Vagina (tissue), 2 donors: ENCODE data around the gene RGS3. TPM values are rescaled to one million over a fixed set of nuclear protein-coding genes. Genes with fewer than 3 reads are reported as not detected.

Experiments
- DNase-seq, 2 donors: peaks; one replicate each; pipeline ENCODE4 v3.0.0-alpha.2; 2017; ENCODE audit errors: extremely low spot score in 2 of 2
- H3K27ac ChIP-seq: fragments of 200-600 bp; sonication (generic); one replicate; pipeline ENCODE4 v1.5.1; 2019
- H3K27me3 ChIP-seq: fragments of 200-600 bp; sonication (generic); one replicate; pipeline ENCODE4 v1.5.1; 2019
- H3K36me3 ChIP-seq, 2 donors: fragments of 200-600 bp; sonication (generic); one replicate each; pipeline ENCODE4 v1.5.1; 2017 to 2019
- H3K4me1 ChIP-seq: fragments of 200-600 bp; sonication (generic); one replicate; pipeline ENCODE4 v1.5.1; 2019
- H3K4me3 ChIP-seq, 2 donors: fragments of 200-600 bp; sonication (generic); 1 replicate in 1 of 2; 2 replicates in 1 of 2; pipeline ENCODE4 v1.5.1; 2016 to 2019
- H3K9me3 ChIP-seq: fragments of 200-600 bp; sonication (generic); one replicate; pipeline ENCODE4 v1.5.1; 2019
- POLR2A ChIP-seq, 2 donors: fragments of 450-650 bp; IDR thresholded peaks; one replicate each; pipeline ENCODE4 v1.6.1; 2017; ENCODE audit warnings: antibody characterized with exemption in 2 of 2, mild to moderate bottlenecking in 2 of 2, moderate library complexity in 2 of 2
- POLR2AphosphoS5 ChIP-seq, 2 donors: sonication (generic); formaldehyde crosslinking; IDR thresholded peaks; one replicate each; pipeline ENCODE4 v1.9.0; 2017; ENCODE audit warnings: antibody characterized with exemption in 2 of 2, mild to moderate bottlenecking in 2 of 2, low read depth in 1 of 2; ENCODE audit not compliant: insufficient read depth in 1 of 2
- intact Hi-C: fragments of 100-400 bp; cut with DNase I; formaldehyde crosslinking; loops from one replicate; pipeline ENCODE4 v1.15.1; 2023
- total RNA-seq: library from RNA; depleted of rRNA; stranded (reverse); fragments of >200 nt; gene quantifications from one replicate; pipeline ENCODE4 v1.2.3, GENCODE V29; 2016
- TF ChIP-seq, protein P1 (sequence below), 3 experiments: fragments of 450-650 bp in 2 of 3; fragments of 200-600 bp in 1 of 3; sonication (generic) in 1 of 3; IDR thresholded peaks; one replicate each; pipeline ENCODE4 v1.5.1; 2017 to 2019; ENCODE audit warnings: antibody characterized with exemption in 3 of 3, mild to moderate bottlenecking in 2 of 3, moderate library complexity in 2 of 3

Gene RGS3
- total RNA-seq, 1 donor from 2014 or later = 27.0 TPM

DNA sequence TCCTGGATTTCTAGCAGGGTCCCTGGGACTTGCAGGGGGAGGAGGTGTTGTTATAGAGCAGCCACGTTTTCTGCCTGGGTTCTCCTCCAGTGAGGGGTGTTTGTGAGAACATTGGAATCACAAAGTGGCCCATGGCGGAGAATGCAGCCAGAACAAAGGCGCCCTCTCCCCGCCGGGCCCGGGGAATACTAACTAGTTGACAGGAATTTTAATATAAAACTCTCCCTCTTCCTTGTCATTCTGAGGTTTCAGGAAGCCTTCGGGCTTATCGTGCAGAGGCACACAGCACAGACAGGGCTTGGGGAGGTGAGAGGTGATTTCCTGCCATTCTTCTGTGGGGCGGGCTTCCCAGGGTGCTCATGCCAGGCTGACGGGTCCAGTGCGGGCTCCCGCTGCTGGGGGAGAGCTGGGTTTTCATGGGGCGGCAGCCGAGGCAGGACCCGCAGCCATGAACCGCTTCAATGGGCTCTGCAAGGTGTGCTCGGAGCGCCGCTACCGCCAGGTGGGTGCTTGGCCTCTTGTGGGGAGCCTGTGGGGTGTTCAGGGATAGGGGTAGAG is 37.7 kb downstream of the RGS3 start:
- Histone ChIP-seq H3K9me3 (no peaks in the 10 kb centered on the region), H3K4me3 (peak overlapping the region; percentile 6 to 34), H3K36me3 (no peaks in the 10 kb centered on the region), H3K27ac (no peak overlapping the region), H3K4me1 (no peaks in the 10 kb centered on the region), H3K27me3 (no peaks in the 10 kb centered on the region)
- no peak for DNase-seq
- TF ChIP-seq POLR2AphosphoS5 (IDR thresholded peaks at IDR 0.05; ENCODE audit: insufficient read depth in 1 of 2, low read depth in 1 of 2) (peak; percentile 32 to 46), POLR2A (IDR thresholded peaks at IDR 0.05) (no peak)
- intact Hi-C loops = no loop called here

DNA sequence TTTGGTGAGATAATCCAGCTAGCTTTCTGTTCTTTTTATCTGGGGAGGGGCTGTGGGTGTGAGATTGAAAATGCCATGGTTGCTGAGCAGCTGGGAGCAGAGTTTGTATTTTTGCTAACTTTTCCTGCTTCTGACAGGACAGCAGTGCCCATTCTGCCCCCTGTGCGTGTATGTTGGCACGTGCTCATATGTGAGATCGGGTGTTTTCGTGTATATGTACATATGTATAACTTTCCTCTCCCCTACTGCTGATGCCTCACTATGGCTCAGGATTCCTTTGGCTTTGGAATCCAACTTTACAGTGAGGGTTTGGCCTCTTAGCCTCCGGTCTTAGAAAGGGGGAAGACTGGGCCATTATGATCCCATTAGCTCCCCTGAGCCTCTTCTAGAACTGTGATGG is 38.3 kb downstream of the RGS3 start:
- Histone ChIP-seq H3K27me3 (no peaks in the 10 kb centered on the region), H3K9me3 (no peaks in the 10 kb centered on the region), H3K27ac (peak overlapping the region; percentile 9), H3K4me1 (no peaks in the 10 kb centered on the region), H3K4me3 (peak overlapping the region; percentile 6 to 34), H3K36me3 (no peaks in the 10 kb centered on the region)
- no peak for TF ChIP-seq POLR2AphosphoS5 (IDR thresholded peaks at IDR 0.05; ENCODE audit: insufficient read depth in 1 of 2, low read depth in 1 of 2)
- TF ChIP-seq POLR2A (IDR thresholded peaks at IDR 0.05) = no peak
- TF ChIP-seq, protein P1, sequence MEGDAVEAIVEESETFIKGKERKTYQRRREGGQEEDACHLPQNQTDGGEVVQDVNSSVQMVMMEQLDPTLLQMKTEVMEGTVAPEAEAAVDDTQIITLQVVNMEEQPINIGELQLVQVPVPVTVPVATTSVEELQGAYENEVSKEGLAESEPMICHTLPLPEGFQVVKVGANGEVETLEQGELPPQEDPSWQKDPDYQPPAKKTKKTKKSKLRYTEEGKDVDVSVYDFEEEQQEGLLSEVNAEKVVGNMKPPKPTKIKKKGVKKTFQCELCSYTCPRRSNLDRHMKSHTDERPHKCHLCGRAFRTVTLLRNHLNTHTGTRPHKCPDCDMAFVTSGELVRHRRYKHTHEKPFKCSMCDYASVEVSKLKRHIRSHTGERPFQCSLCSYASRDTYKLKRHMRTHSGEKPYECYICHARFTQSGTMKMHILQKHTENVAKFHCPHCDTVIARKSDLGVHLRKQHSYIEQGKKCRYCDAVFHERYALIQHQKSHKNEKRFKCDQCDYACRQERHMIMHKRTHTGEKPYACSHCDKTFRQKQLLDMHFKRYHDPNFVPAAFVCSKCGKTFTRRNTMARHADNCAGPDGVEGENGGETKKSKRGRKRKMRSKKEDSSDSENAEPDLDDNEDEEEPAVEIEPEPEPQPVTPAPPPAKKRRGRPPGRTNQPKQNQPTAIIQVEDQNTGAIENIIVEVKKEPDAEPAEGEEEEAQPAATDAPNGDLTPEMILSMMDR (IDR thresholded peaks at IDR 0.05) = no peak
- DNase-seq = no peak
- intact Hi-C loops = no loop called here

DNA sequence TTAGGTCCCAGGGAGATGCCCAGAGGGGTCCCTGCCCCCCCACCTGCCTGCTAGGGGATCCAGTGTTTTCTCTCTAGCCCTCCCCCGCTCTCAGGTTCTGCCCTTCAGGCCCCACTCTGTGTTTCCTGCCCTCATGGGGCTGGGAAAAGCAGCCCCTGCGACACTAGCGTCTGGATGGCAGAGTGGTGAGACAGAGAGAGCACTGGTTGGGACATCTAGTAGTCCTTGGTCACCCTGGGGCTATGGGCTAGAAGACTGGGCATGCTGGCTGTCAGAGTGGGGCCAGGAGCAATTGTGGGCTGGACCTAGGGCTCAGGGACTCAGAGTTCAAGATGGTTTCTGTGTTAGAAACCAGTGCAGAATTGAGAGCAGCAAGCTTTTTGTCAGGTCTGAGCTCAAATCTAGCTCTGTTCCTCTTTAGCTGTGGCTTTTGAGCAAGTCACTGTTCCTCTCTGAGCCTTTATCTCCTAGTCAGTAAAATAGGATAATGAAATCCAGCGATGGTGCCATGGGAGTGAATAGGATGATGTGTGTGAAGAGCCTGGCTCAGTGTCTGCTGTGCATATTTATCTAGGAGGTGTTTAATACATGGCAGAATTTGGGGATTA is 39.0 kb downstream of the RGS3 start:
- Histone ChIP-seq H3K9me3 (no peaks in the 10 kb centered on the region), H3K27ac (peak overlapping the region; percentile 9), H3K4me1 (no peaks in the 10 kb centered on the region), H3K36me3 (no peaks in the 10 kb centered on the region), H3K27me3 (no peaks in the 10 kb centered on the region), H3K4me3 (peak overlapping the region; percentile 6 to 34)
- TF ChIP-seq POLR2AphosphoS5 (IDR thresholded peaks at IDR 0.05; ENCODE audit: insufficient read depth in 1 of 2, low read depth in 1 of 2) (no peak), POLR2A (IDR thresholded peaks at IDR 0.05) (no peak)
- TF ChIP-seq, protein P1 (IDR thresholded peaks at IDR 0.05) = no peak
- DNase-seq = no peak
- intact Hi-C loops = no loop called here

DNA sequence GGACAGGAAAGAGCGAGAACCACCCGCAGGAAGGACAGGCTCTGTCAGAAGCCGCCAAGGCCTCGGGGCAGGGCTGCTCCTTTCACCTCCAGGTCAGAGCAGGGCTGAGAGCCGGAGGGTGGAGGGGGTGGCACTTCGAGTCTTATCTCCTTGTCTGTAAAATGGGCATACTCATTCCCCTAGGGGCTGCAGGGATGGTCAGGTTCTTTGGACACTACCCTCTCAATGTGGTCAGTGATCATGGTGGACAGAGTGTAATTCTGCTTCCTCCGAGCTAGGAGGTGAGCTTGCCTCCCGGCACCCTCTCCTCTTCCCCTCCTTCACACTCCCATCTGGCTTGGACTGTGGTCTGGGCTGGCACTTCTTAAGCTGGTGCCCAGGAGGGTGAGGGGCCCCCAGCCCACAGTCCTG is 39.6 kb downstream of the RGS3 start:
- H3K4me3 ChIP-seq = peak overlapping the region; percentile 6 to 34
- no peaks in the 10 kb centered on the region for H3K4me1 ChIP-seq
- intact Hi-C loops = no loop called here
- no peaks in the 10 kb centered on the region for H3K36me3 ChIP-seq
- H3K27ac ChIP-seq = no peak overlapping the region
- no peak for TF ChIP-seq POLR2AphosphoS5 (IDR thresholded peaks at IDR 0.05; ENCODE audit: insufficient read depth in 1 of 2, low read depth in 1 of 2)
- TF ChIP-seq, protein P1 (IDR thresholded peaks at IDR 0.05) = no peak
- no peaks in the 10 kb centered on the region for H3K9me3 ChIP-seq
- no peaks in the 10 kb centered on the region for H3K27me3 ChIP-seq
- DNase-seq = no peak

DNA sequence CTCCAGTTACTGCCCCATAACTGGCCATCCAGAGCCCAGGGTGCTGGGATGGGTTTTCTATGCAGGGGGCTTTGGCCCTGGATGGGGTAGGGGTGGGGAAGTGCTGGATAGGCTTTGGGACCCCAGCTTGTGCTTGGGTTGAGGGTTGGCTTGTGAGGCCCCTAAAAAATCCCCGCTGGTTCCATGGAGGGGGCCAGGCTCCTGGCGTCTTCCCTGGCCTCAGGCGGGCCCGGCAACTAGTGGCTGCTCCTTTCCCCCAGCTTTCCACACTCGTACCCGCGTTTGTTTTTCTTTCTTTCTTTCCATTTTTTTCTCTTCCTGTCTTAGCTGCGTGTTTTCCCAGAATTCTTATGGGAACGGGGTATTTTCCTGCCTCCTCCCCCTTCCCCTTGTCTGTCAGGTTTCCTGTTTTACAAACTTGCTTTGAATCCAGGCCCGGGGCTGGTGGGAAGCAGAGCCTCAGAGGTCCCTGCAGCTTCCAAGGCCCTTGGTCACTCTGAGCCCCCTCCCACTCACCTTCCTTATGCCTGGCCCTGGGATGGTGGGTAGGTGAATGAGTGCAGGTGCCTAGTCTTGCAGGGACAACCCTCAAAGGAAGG is 40.2 kb downstream of the RGS3 start:
- intact Hi-C loops = no loop called here
- TF ChIP-seq, protein P1 (IDR thresholded peaks at IDR 0.05) = no peak
- TF ChIP-seq POLR2AphosphoS5 (IDR thresholded peaks at IDR 0.05; ENCODE audit: insufficient read depth in 1 of 2, low read depth in 1 of 2) = no peak
- no peak for TF ChIP-seq POLR2A (IDR thresholded peaks at IDR 0.05)
- Histone ChIP-seq H3K4me1 (no peaks in the 10 kb centered on the region), H3K9me3 (no peaks in the 10 kb centered on the region), H3K27ac (no peak overlapping the region), H3K36me3 (no peaks in the 10 kb centered on the region), H3K27me3 (no peaks in the 10 kb centered on the region), H3K4me3 (peak overlapping the region; percentile 6 to 34)
- no peak for DNase-seq
